Measurements from ENCODE around the gene SLC1A5. TPM values are rescaled to one million over a fixed set of nuclear protein-coding genes. Genes with fewer than 3 reads are reported as not detected.
A peak's percentile ranks its signal among the peaks of the same experiment; 100 is the strongest.

Gene SLC1A5
- total and polyA plus RNA-seq, 7 experiments from 2014 or later: 1.1 to 120 (median 5.3) TPM

- no peak overlapping the region for H3K27ac ChIP-seq (ENCODE audit: low read depth, low read length)
- Mint-ChIP-seq H3K27me3 (no peaks in the 10 kb centered on the region), H3K4me3 (peak overlapping the region in 1 of 10 donors; percentile 41), H3K27ac (peak overlapping the region in 1 of 9 donors; percentile 52), H3K36me3 (peaks cover 11 to 35% (median 18%) of the 10 kb centered on the region in 5 donors), H3K4me1 (peaks cover 8 to 33% (median 16%) of the 10 kb centered on the region in 7 donors), H3K9me3 (no peaks in the 10 kb centered on the region)
- DNase-seq: no peak
- no peaks in the 10 kb centered on the region for H3K9me3 ChIP-seq (ENCODE audit: control insufficient read depth in 2 of 3, low read length in 3 of 3)
- peaks cover 4 to 86% (median 14%) of the 10 kb centered on the region in 3 experiments for H3K36me3 ChIP-seq (ENCODE audit: control insufficient read depth in 2 of 3, insufficient read depth in 3 of 3, low read length in 3 of 3)
- CTCF ChIA-PET: interaction anchor here (0.6 to 6.4 kb wide), 7 partner anchors 17 to 880 kb away, joined by 3 to 136 read pairs (median 5); no protein-coding TSS in a partner anchor
- POLR2A ChIA-PET: interaction anchor here (0.5 to 5.0 kb wide), 3 partner anchors 16 to 59 kb away, joined by 4 to 30 read pairs (median 6); no protein-coding TSS in a partner anchor
- no peak overlapping the region for H3K4me3 ChIP-seq (ENCODE audit: low read length)
- intact Hi-C loops (cut with micrococcal nuclease): no loop called here
- H3K4me1 ChIP-seq (ENCODE audit: control insufficient read depth in 2 of 2, insufficient read depth in 2 of 2, low read length in 2 of 2): peaks cover 0 to 5% of the 10 kb centered on the region in 2 donors
- no peak for ATAC-seq
- no peaks in the 10 kb centered on the region for H3K27me3 ChIP-seq (ENCODE audit: control insufficient read depth in 2 of 2, insufficient read depth in 2 of 2, low read length in 2 of 2)
Observed at GRCh38 chr19:46730595-46730994, 57.8 kb downstream of the SLC1A5 start.

GRCh38 chr19:46730187-46730586, 58.2 kb downstream of the SLC1A5 start:
- CTCF ChIA-PET: interaction anchor here (0.6 to 6.4 kb wide), 7 partner anchors 16 to 881 kb away, joined by 3 to 136 read pairs (median 5); no protein-coding TSS in a partner anchor
- peaks cover 12 to 35% (median 20%) of the 10 kb centered on the region in 5 donors for H3K36me3 Mint-ChIP-seq
- ATAC-seq: no peak
- Histone ChIP-seq H3K27me3 (ENCODE audit: control insufficient read depth in 2 of 2, insufficient read depth in 2 of 2, low read length in 2 of 2) (no peaks in the 10 kb centered on the region), H3K27ac (ENCODE audit: low read depth, low read length) (no peak overlapping the region), H3K4me1 (ENCODE audit: control insufficient read depth in 2 of 2, insufficient read depth in 2 of 2, low read length in 2 of 2) (peaks cover 0 to 5% of the 10 kb centered on the region in 2 donors), H3K9me3 (ENCODE audit: control insufficient read depth in 2 of 3, low read length in 3 of 3) (no peaks in the 10 kb centered on the region), H3K36me3 (ENCODE audit: control insufficient read depth in 2 of 3, insufficient read depth in 3 of 3, low read length in 3 of 3) (peaks cover 4 to 90% (median 16%) of the 10 kb centered on the region in 3 experiments), H3K4me3 (ENCODE audit: low read length) (no peak overlapping the region)
- POLR2A ChIA-PET: interaction anchor here (0.5 to 5.0 kb wide), 2 partner anchors 26 to 60 kb away, joined by 4 to 30 read pairs; no protein-coding TSS in a partner anchor
- intact Hi-C loops (cut with micrococcal nuclease): no loop called here
- H3K27me3 Mint-ChIP-seq: no peaks in the 10 kb centered on the region
- no peak overlapping the region for H3K4me3 Mint-ChIP-seq
- H3K4me1 Mint-ChIP-seq: peaks cover 8 to 33% (median 16%) of the 10 kb centered on the region in 7 donors
- H3K9me3 Mint-ChIP-seq: no peaks in the 10 kb centered on the region
- peak overlapping the region in 1 of 9 donors; percentile 38 for H3K27ac Mint-ChIP-seq
- no peak for DNase-seq

- ATAC-seq (no peak), DNase-seq (no peak)
- Mint-ChIP-seq H3K36me3 (peaks cover 12 to 35% (median 20%) of the 10 kb centered on the region in 5 donors), H3K27me3 (no peaks in the 10 kb centered on the region), H3K27ac (peak overlapping the region in 1 of 9 donors; percentile 38), H3K4me1 (peaks cover 8 to 33% (median 16%) of the 10 kb centered on the region in 7 donors), H3K9me3 (no peaks in the 10 kb centered on the region), H3K4me3 (no peak overlapping the region)
- H3K9me3 ChIP-seq (ENCODE audit: control insufficient read depth in 2 of 3, low read length in 3 of 3): no peaks in the 10 kb centered on the region
- POLR2A ChIA-PET: interaction anchor here (1.3 to 5.0 kb wide), 2 partner anchors 19 to 26 kb away, joined by 5 to 30 read pairs; no protein-coding TSS in a partner anchor
- peaks cover 0 to 5% of the 10 kb centered on the region in 2 donors for H3K4me1 ChIP-seq (ENCODE audit: control insufficient read depth in 2 of 2, insufficient read depth in 2 of 2, low read length in 2 of 2)
- CTCF ChIA-PET: interaction anchor here (1.0 to 6.4 kb wide), 4 partner anchors 16 to 33 kb away, joined by 3 to 136 read pairs (median 15); no protein-coding TSS in a partner anchor
- H3K27me3 ChIP-seq (ENCODE audit: control insufficient read depth in 2 of 2, insufficient read depth in 2 of 2, low read length in 2 of 2): no peaks in the 10 kb centered on the region
- no peak overlapping the region for H3K4me3 ChIP-seq (ENCODE audit: low read length)
- no peak overlapping the region for H3K27ac ChIP-seq (ENCODE audit: low read depth, low read length)
- peaks cover 4 to 95% (median 16%) of the 10 kb centered on the region in 3 experiments for H3K36me3 ChIP-seq (ENCODE audit: control insufficient read depth in 2 of 3, insufficient read depth in 3 of 3, low read length in 3 of 3)
- intact Hi-C loops (cut with micrococcal nuclease): loop anchor here (5.0 kb wide), 1 partner anchor 37 kb away; no protein-coding TSS in a partner anchor
Observed at GRCh38 chr19:46729696-46730095, 58.7 kb downstream of the SLC1A5 start.

GRCh38 chr19:46728693-46729339, 59.6 kb downstream of the SLC1A5 start:
- H3K4me1 ChIP-seq (ENCODE audit: control insufficient read depth in 2 of 2, insufficient read depth in 2 of 2, low read length in 2 of 2): peaks cover 0 to 5% of the 10 kb centered on the region in 2 donors
- no peaks in the 10 kb centered on the region for H3K27me3 ChIP-seq (ENCODE audit: control insufficient read depth in 2 of 2, insufficient read depth in 2 of 2, low read length in 2 of 2)
- CTCF ChIA-PET: interaction anchor here (0.6 to 6.4 kb wide), 17 partner anchors 9 to 270 kb away, joined by 3 to 136 read pairs (median 3); no protein-coding TSS in a partner anchor
- ATAC-seq (peak; percentile 77), DNase-seq (peak; percentile 66 to 91 (median 82))
- Mint-ChIP-seq H3K27ac (peak overlapping the region in 6 of 9 donors; percentile 7 to 59 (median 28)), H3K4me1 (peaks cover 8 to 30% (median 16%) of the 10 kb centered on the region in 7 donors), H3K4me3 (peak overlapping the region in 1 of 10 donors; percentile 29), H3K9me3 (no peaks in the 10 kb centered on the region), H3K27me3 (no peaks in the 10 kb centered on the region), H3K36me3 (peaks cover 12 to 34% (median 16%) of the 10 kb centered on the region in 5 donors)
- intact Hi-C loops (cut with micrococcal nuclease): loop anchor here (1.0 to 5.0 kb wide), 6 partner anchors 10 to 200 kb away; no protein-coding TSS in a partner anchor
- peaks cover 0 to 97% (median 11%) of the 10 kb centered on the region in 3 experiments for H3K36me3 ChIP-seq (ENCODE audit: control insufficient read depth in 2 of 3, insufficient read depth in 3 of 3, low read length in 3 of 3)
- no peak overlapping the region for H3K4me3 ChIP-seq (ENCODE audit: low read length)
- H3K9me3 ChIP-seq (ENCODE audit: control insufficient read depth in 2 of 3, low read length in 3 of 3): no peaks in the 10 kb centered on the region
- POLR2A ChIA-PET: interaction anchor here (0.5 to 5.0 kb wide), 7 partner anchors 11 to 476 kb away, joined by 3 to 30 read pairs (median 6); no protein-coding TSS in a partner anchor
- H3K27ac ChIP-seq (ENCODE audit: low read depth, low read length): no peak overlapping the region

- Mint-ChIP-seq H3K27ac (peak overlapping the region in 1 of 9 donors; percentile 21), H3K36me3 (peaks cover 12 to 30% (median 13%) of the 10 kb centered on the region in 5 donors), H3K4me1 (peaks cover 8 to 32% (median 16%) of the 10 kb centered on the region in 7 donors), H3K4me3 (no peak overlapping the region), H3K27me3 (no peaks in the 10 kb centered on the region), H3K9me3 (no peaks in the 10 kb centered on the region)
- DNase-seq (no peak), ATAC-seq (no peak)
- Histone ChIP-seq H3K36me3 (ENCODE audit: control insufficient read depth in 2 of 3, insufficient read depth in 3 of 3, low read length in 3 of 3) (peaks cover 0 to 98% (median 10%) of the 10 kb centered on the region in 3 experiments), H3K9me3 (ENCODE audit: control insufficient read depth in 2 of 3, low read length in 3 of 3) (no peaks in the 10 kb centered on the region), H3K4me3 (ENCODE audit: low read length) (no peak overlapping the region), H3K4me1 (ENCODE audit: control insufficient read depth in 2 of 2, insufficient read depth in 2 of 2, low read length in 2 of 2) (peaks cover 0 to 5% of the 10 kb centered on the region in 2 donors), H3K27me3 (ENCODE audit: control insufficient read depth in 2 of 2, insufficient read depth in 2 of 2, low read length in 2 of 2) (no peaks in the 10 kb centered on the region), H3K27ac (ENCODE audit: low read depth, low read length) (no peak overlapping the region)
- ChIA-PET CTCF (interaction anchor here (0.6 to 6.4 kb wide), 15 partner anchors 10 to 270 kb away, joined by 3 to 136 read pairs (median 4); no protein-coding TSS in a partner anchor), POLR2A (interaction anchor here (0.5 to 5.0 kb wide), 7 partner anchors 10 to 477 kb away, joined by 3 to 30 read pairs (median 6); no protein-coding TSS in a partner anchor)
- intact Hi-C loops (cut with micrococcal nuclease): loop anchor here (1.0 to 5.0 kb wide), 6 partner anchors 9 to 199 kb away; no protein-coding TSS in a partner anchor
Observed at GRCh38 chr19:46728208-46728607, 60.2 kb downstream of the SLC1A5 start.

GRCh38 chr19:46727757-46728156, 60.6 kb downstream of the SLC1A5 start:
- H3K36me3 Mint-ChIP-seq: peaks cover 11 to 28% (median 13%) of the 10 kb centered on the region in 5 donors
- no peak overlapping the region for H3K27ac ChIP-seq (ENCODE audit: low read depth, low read length)
- ATAC-seq: no peak
- H3K4me1 Mint-ChIP-seq: peaks cover 8 to 32% (median 16%) of the 10 kb centered on the region in 7 donors
- POLR2A ChIA-PET: interaction anchor here (1.2 to 5.0 kb wide), 4 partner anchors 10 to 24 kb away, joined by 6 to 30 read pairs (median 10); no protein-coding TSS in a partner anchor
- no peak overlapping the region for H3K27ac Mint-ChIP-seq
- no peaks in the 10 kb centered on the region for H3K27me3 ChIP-seq (ENCODE audit: control insufficient read depth in 2 of 2, insufficient read depth in 2 of 2, low read length in 2 of 2)
- H3K9me3 Mint-ChIP-seq: no peaks in the 10 kb centered on the region
- H3K4me1 ChIP-seq (ENCODE audit: control insufficient read depth in 2 of 2, insufficient read depth in 2 of 2, low read length in 2 of 2): peaks cover 0 to 5% of the 10 kb centered on the region in 2 donors
- no peaks in the 10 kb centered on the region for H3K9me3 ChIP-seq (ENCODE audit: control insufficient read depth in 2 of 3, low read length in 3 of 3)
- CTCF ChIA-PET: interaction anchor here (1.2 to 6.4 kb wide), 11 partner anchors 10 to 198 kb away, joined by 3 to 136 read pairs (median 4); no protein-coding TSS in a partner anchor
- no peak overlapping the region for H3K4me3 Mint-ChIP-seq
- H3K27me3 Mint-ChIP-seq: no peaks in the 10 kb centered on the region
- intact Hi-C loops (cut with micrococcal nuclease): loop anchor here (1.0 to 5.0 kb wide), 6 partner anchors 8 to 198 kb away; no protein-coding TSS in a partner anchor
- DNase-seq: no peak
- no peak overlapping the region for H3K4me3 ChIP-seq (ENCODE audit: low read length)
- peaks cover 0 to 98% (median 10%) of the 10 kb centered on the region in 3 experiments for H3K36me3 ChIP-seq (ENCODE audit: control insufficient read depth in 2 of 3, insufficient read depth in 3 of 3, low read length in 3 of 3)
